HEK293 (cell line): Measurements from ENCODE around the gene ROBO1.

Experiments
- CTCF ChIA-PET: fragments of 350-600 bp; formaldehyde crosslinking; extraction: SDS; loops from one replicate; lab custom pipeline; 2021; ENCODE audit warnings: antibody characterized with exemption; lab: Yijun Ruan, JAX
- POLR2A ChIA-PET: fragments of 300-600 bp; formaldehyde crosslinking; extraction: SDS; loops from one replicate; lab custom pipeline; 2020; ENCODE audit warnings: antibody characterized with exemption, inconsistent platforms; lab: Yijun Ruan, JAX
- H3K27ac ChIP-seq: fragments of 200-500 bp; sonication (Bioruptor generic); 2 replicates; pipeline ENCODE4 v1.5.1; 2014; ENCODE audit warnings: low read depth, low read length, control low read depth, inconsistent platforms; ENCODE audit errors: extremely low read depth
- H3K36me3 ChIP-seq, 2 experiments: fragments of 200-500 bp in 1 of 2; sonication (Bioruptor generic) in 1 of 2; 1 replicate in 1 of 2; 2 replicates in 1 of 2; pipeline ENCODE4 v1.5.1; 2014 to 2017; ENCODE audit warnings: inconsistent platforms in 2 of 2, low read length in 2 of 2; ENCODE audit not compliant: control insufficient read depth in 2 of 2, insufficient read depth in 1 of 2
- H3K4me1 ChIP-seq: fragments of 200-500 bp; sonication (Bioruptor generic); 2 replicates; pipeline ENCODE4 v1.5.1; 2014; ENCODE audit warnings: mild to moderate bottlenecking, low read length, inconsistent platforms; ENCODE audit not compliant: control insufficient read depth, insufficient read depth
- H3K4me3 ChIP-seq: 2 replicates; pipeline ENCODE4 v1.5.1; 2011; ENCODE audit warnings: low read depth, mild to moderate bottlenecking, control low read depth, low read length, moderate library complexity
- H3K9me3 ChIP-seq: fragments of 200-500 bp; sonication (Bioruptor generic); 2 replicates; pipeline ENCODE4 v1.5.1; 2014; ENCODE audit warnings: low read depth, low read length, inconsistent platforms; ENCODE audit not compliant: control insufficient read depth, insufficient read depth
- BCL11B ChIP-seq: fragments of 450-650 bp; formaldehyde crosslinking; IDR thresholded peaks from 2 replicates; pipeline ENCODE4 v1.5.1; 2016; ENCODE audit warnings: low read depth, missing biosample characterization, missing genetic modification characterization
- PRDM4 ChIP-seq: fragments of 450-650 bp; formaldehyde crosslinking; IDR thresholded peaks from 2 replicates; pipeline ENCODE4 v1.5.1; 2017; ENCODE audit warnings: missing biosample characterization, missing genetic modification characterization
- SETDB1 ChIP-seq: IDR thresholded peaks from one replicate; pipeline ENCODE4 v1.6.1; 2017; ENCODE audit warnings: mild to moderate bottlenecking, low read length, moderate library complexity, mixed read lengths; ENCODE audit not compliant: insufficient read length
- ZBTB10 ChIP-seq: fragments of 450-650 bp; formaldehyde crosslinking; IDR thresholded peaks from 2 replicates; pipeline ENCODE4 v1.5.1; 2016; ENCODE audit warnings: missing biosample characterization, missing genetic modification characterization
- ZBTB44 ChIP-seq: fragments of 450-650 bp; IDR thresholded peaks from 2 replicates; pipeline ENCODE4 v1.5.1; 2018; ENCODE audit warnings: missing biosample characterization, mild to moderate bottlenecking, missing genetic modification characterization
- ZFHX2 ChIP-seq: fragments of 450-650 bp; formaldehyde crosslinking; conservative IDR thresholded peaks from 2 replicates; pipeline ENCODE4 v1.5.1; 2016; ENCODE audit warnings: missing biosample characterization, missing genetic modification characterization
- ZNF148 ChIP-seq: fragments of 450-650 bp; formaldehyde crosslinking; IDR thresholded peaks from 2 replicates; pipeline ENCODE4 v1.5.0; 2017; ENCODE audit warnings: missing biosample characterization, missing genetic modification characterization, borderline replicate concordance
- ZNF157 ChIP-seq: fragments of 450-650 bp; formaldehyde crosslinking; IDR thresholded peaks from 2 replicates; pipeline ENCODE4 v1.5.1; 2016; ENCODE audit warnings: missing biosample characterization, missing genetic modification characterization
- ZNF184 ChIP-seq: fragments of 450-650 bp; IDR thresholded peaks from 2 replicates; pipeline ENCODE4 v1.5.1; 2018; ENCODE audit warnings: missing biosample characterization, mild to moderate bottlenecking, missing genetic modification characterization
- ZNF354C ChIP-seq: fragments of 450-650 bp; formaldehyde crosslinking; IDR thresholded peaks from 2 replicates; pipeline ENCODE4 v1.5.1; 2016; ENCODE audit warnings: missing biosample characterization, missing genetic modification characterization, low read depth, borderline replicate concordance
- ZNF391 ChIP-seq: fragments of 450-650 bp; formaldehyde crosslinking; IDR thresholded peaks from 2 replicates; pipeline ENCODE4 v1.5.1; 2016; ENCODE audit warnings: low read depth, missing biosample characterization, missing genetic modification characterization, borderline replicate concordance
- ZNF518A ChIP-seq: fragments of 450-650 bp; formaldehyde crosslinking; conservative IDR thresholded peaks from 2 replicates; pipeline ENCODE4 v1.5.1; 2016; ENCODE audit warnings: low read depth, missing biosample characterization, missing genetic modification characterization
- ZNF529 ChIP-seq: fragments of 450-650 bp; formaldehyde crosslinking; IDR thresholded peaks from 2 replicates; pipeline ENCODE4 v1.5.1; 2017; ENCODE audit warnings: missing genetic modification characterization, missing biosample characterization; ENCODE audit not compliant: insufficient replicate concordance
- ZNF830 ChIP-seq: fragments of 450-650 bp; IDR thresholded peaks from 2 replicates; pipeline ENCODE4 v1.5.0; 2018; ENCODE audit warnings: missing biosample characterization, missing genetic modification characterization, low read depth, mild to moderate bottlenecking, moderate library complexity

Gene ROBO1

GRCh38 chr3:78569804-78570203 lies 1198.0 kb downstream of the ROBO1 start:
- no peaks in the 10 kb centered on the region for H3K36me3 ChIP-seq
- TF ChIP-seq ZNF391 (tag by site-specific recombination), result no peak
- no peak for TF ChIP-seq ZNF157 (tag by site-specific recombination)
- TF ChIP-seq PRDM4 (tag by site-specific recombination), result no peak
- TF ChIP-seq SETDB1, result no peak
- no peak for TF ChIP-seq ZNF354C (tag by site-specific recombination)
- no peak for TF ChIP-seq ZNF148
- TF ChIP-seq ZBTB10 (tag by site-specific recombination), result no peak
- TF ChIP-seq ZFHX2, result no peak
- H3K9me3 ChIP-seq, result no peaks in the 10 kb centered on the region
- no peaks in the 10 kb centered on the region for H3K4me1 ChIP-seq
- ChIA-PET CTCF (no interaction called here), POLR2A (no interaction called here)
- H3K4me3 ChIP-seq, result no peak overlapping the region
- no peak overlapping the region for H3K27ac ChIP-seq

- CTCF ChIA-PET, result no interaction called here
- POLR2A ChIA-PET, result no interaction called here
- Histone ChIP-seq H3K4me1 (no peaks in the 10 kb centered on the region), H3K36me3 (no peaks in the 10 kb centered on the region), H3K4me3 (no peak overlapping the region), H3K9me3 (no peaks in the 10 kb centered on the region), H3K27ac (no peak overlapping the region)
- TF ChIP-seq ZNF354C (tag by site-specific recombination) (no peak), ZNF184 (tag by site-specific recombination) (no peak), ZNF529 (no peak), ZNF830 (no peak), ZNF518A (tag by site-specific recombination) (no peak), ZBTB44 (tag by site-specific recombination) (no peak), BCL11B (tag by site-specific recombination) (no peak)
These were observed 1202.1 kb downstream of the ROBO1 start for GRCh38 chr3:78565712-78566111.
